Endometrial microvascular endothelial cells (primary cell): ENCODE measurements around the gene CCL14. TPM values are rescaled to one million over a fixed set of nuclear protein-coding genes. Genes with fewer than 3 reads are reported as not detected.
"Not testable (repeated sequence)": the region's sequence is repeated elsewhere in the genome, so short reads cannot be mapped to it uniquely, and the experiment has no call there.

ENCODE experiments used
- in situ Hi-C: cut with HindIII; loops from 2 replicates; pipeline ENCODE4 v1.10.0; 2017; ENCODE audit warnings: low sequenced_read_pairs, low pct_unique_long_range_greater_than_20kb; ENCODE audit errors: inconsistent ontology term
- total RNA-seq: library from RNA; depleted of rRNA; stranded (reverse); fragments of >200 nt; gene quantifications from one replicate; pipeline ENCODE4 v1.2.3, GENCODE V29; 2015; ENCODE audit errors: inconsistent ontology term

The CCL14 gene
- 0.93 TPM for total RNA-seq

DNA sequence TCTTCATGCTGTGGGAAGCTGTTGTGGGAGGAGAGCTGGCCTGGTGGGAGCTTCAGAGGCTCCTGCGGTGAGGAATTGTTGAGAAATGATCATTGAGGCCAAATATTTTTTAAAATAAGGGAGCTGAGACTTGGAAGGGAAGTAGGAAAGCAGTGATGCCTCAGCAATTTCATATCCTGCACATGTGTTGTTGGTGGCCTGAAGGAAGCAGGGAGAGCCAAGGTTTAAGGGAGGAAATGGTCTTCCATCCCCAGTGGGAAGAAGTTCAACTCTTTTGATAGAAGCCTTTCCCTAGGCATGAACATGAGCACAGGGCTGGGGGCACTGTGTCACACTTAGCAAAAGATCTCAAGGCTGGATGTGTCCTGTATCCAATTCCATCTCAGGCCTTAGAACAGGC, at the start of gene CCL14:
TSS of gene CCL14 (minus strand) at position 87 of the 400 bp plus-strand sequence. CDS start at position 7, 80 bp downstream.
- in situ Hi-C loops = no loop called here

DNA sequence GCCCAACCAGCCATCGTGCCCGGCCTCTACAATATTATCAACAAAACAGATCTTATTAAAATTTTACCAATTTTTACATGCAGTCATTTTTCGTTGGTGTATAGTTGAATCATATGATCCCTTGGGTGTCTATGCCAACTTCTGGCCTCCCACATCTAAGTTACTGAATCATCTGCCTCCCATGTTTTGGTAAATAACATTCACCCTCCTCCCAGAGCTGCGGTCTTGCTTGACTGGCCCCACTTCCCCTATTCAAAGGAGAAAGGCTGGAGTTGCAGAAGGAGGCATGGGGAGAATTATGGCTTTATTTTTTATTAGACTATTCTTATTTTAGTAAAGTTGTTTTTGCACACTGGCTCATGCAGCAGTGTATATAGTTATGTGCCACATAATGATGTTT, 49.7 kb upstream of the CCL14 start:
- in situ Hi-C loops = no loop called here

DNA sequence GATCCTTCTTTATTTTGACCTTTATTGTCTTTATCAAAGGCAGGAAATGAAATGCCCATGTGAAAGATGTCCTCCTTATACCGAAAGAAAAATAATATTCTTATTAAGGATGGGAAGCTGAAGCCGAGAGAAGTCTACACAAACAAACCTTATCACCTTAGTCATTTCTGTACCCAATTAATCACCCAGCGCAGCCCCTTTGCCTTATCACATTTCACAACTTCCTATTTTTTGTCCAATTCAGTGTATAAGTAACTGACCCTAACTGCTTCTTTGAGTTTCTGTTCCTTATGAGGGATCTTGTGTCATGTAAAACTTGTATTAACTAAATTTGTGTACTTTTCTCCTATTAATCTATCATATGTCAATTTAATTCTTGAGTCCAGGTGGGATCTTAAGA, 47.6 kb upstream of the CCL14 start:
- in situ Hi-C loops = no loop called here

DNA sequence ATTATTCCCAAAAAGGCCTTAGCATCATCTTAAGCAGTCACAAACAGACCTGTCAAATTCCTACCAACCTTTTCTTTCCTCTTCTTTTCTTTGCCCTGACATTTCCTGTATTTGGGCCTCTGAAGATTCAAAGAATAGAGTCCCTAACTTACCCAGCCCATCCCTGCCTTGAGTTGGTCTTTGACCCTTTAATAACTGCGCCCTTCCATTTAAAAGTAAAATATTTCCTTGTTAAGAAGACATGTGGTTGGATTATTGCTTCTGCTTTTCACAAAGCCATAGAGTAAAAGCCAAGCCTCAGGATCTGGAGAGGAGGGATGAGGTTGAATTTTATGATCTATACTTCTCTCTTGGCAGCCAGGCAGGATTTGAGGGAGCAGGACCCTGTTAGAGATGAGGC, 44.4 kb upstream of the CCL14 start:
- in situ Hi-C loops = no loop called here

DNA sequence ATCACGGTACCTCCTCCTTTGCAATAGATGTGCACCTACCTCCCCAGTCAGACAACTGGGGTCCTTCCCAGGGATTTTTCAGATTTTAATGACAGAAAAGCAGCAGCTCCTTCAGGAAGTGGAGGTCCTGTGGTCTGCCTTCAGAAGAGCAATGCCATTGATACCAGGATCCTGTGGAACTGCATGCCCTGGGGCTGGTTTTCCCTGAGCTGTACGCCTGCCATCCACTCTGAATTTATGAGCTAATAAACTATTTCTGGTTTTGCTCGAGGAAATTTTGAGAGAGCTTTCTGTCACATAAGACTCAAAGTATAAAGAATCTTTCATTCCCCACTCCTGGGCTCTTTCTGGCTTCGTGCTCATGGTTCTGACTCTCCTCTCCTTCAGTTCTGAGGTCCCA, 41.2 kb upstream of the CCL14 start:
- in situ Hi-C loops = no loop called here

DNA sequence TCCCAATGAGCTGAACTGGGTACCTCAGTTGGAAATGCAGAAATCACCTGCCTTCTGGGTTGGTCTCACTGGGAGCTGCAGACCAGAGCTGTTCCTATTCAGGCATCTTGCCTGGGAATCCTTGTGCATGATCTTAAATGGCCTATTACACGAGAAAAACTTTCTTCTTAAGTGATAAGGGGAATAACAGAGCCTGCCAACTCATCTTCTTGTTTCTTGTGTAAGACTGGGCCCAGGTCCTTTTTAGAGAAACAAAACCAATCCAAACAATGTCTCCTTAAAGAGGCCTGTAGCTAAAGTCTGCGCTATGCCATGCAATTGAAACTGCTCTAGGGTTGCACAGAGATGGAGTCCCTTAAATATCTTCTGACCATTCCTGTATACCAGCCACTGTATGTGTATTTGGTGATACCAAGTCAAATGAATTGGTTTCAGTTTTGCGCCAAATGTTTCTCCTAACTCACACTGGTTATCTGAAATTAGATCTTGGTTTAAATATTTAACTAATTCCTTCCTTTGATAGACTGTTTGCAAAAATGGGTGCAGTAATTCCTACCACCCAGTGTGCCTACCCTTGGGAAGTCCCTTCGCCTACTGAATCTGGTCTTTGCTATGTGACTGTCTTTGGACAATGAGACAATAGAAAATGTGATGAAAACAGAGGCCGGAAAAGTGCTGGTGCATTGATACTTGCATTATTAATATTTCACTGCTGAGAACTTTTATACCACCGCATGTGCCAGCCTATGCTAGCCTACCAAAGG, 37.8 kb upstream of the CCL14 start:
- in situ Hi-C loops = no loop called here

DNA sequence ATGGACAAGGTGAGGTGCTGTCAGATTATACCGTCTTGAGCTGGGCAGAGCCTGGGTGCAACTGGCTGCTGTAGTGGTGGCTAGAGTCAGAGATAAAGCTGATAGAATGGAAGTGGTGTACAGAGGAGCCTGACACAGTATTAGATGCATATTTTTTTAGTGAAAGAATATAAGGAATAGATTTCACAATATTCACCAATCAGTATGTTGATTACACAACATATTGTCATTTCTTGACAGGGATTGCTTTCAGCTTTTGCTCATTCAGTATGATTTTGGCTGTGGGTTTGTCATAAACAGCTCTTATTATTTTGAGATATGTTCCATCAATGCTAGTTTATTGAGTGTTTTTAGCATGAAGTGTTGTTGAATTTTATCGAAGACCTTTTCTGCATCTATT, 32.9 kb upstream of the CCL14 start:
- in situ Hi-C loops = no loop called here

DNA sequence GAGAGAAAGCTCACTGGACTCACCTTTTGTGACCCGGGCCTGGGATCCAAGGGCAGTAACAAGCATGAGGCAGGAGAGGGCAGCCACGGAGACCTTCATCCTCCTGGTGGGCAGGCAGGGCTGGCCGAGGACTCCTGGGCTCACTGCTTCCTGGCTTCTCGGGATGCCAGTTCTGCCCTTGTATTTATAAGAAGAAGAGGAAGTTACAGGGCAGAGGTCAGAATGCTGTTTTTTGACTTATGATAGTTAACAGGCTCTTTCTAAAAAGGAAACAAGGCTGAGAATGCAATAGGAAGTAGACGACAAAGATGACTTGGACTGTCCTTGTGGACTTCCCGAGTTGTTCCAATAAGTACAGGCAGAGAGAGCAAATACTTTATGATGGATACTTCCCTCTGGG, 31.3 kb upstream of the CCL14 start, which contains the start of gene CCL23:
TSS of gene CCL23 (minus strand) at position 174 of the 400 bp plus-strand sequence. CDS start at position 99, 75 bp downstream.
- in situ Hi-C loops = no loop called here

DNA sequence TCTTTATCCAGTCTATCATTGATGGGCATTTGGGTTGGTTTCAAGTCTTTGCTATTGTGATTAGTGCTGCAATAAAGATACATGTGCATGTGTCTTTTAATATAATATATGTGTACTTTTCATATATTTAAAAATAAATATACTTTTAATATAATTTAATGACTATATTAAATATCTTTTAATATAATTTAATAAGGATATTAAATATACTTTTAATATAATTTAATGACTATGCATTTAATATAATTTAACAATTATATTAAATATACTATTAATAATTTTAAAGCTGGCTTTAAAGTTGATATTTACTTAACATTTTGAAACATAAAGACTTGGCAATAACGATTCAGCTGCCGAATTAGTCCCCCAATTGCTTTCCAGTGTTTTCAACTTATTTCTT, 30.0 kb upstream of the CCL14 start:
- in situ Hi-C loops = no loop called here

DNA sequence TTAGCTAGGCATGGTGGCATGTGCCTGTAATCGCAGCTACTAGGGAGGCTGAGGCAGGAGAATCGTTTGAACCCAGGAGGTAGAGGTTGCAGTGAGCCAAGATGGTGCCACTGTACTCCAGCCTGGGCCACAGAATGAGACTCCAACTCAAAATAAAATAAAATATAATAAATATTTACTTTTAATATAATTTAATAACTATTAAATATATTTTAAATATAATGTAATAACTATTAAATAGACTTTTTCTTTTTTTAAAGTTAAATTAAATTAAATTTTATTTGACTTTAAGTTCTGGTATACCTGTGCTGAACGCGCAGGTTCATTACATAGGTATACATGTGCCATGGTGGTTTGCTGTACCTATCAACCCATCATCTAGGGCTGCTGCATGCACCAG, 29.4 kb upstream of the CCL14 start:
- in situ Hi-C loops = not testable (repeated sequence)

DNA sequence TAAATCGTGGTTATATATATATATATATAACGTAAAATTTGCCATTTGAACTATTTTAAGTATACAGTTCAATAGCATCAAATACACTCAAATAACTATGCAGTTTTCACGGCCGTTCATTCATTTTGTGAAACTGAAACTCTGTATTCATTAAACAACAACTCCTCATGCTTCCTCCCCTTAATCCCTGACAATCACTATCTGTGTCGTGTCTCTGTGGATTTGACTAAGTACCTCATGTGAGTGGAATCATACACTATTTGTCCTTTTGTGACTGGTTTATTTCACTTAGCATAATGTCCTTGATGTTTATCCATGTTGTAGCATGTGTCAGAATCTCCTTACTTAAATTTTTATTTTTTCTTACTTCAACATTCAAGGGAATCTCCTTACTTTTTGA, 28.4 kb upstream of the CCL14 start:
- in situ Hi-C loops = no loop called here

DNA sequence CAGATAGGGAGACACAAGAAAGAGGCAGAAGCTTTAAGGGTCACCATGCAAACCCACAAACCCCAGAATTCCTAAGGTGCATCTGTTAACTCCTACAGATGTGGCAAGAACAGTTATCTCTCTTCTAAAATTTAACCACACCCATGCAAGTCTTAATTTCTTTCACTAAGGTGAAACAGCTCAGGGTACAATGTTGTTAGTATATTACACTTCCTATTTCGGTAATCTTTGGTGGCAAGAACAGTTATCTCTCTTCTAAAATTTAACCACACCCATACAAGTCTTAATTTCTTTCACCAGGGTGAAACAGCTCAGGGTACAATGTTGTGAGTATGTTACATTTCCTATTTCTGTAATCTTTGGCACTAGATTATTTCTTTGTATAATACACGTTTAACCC, 24.7 kb upstream of the CCL14 start:
- in situ Hi-C loops = no loop called here

DNA sequence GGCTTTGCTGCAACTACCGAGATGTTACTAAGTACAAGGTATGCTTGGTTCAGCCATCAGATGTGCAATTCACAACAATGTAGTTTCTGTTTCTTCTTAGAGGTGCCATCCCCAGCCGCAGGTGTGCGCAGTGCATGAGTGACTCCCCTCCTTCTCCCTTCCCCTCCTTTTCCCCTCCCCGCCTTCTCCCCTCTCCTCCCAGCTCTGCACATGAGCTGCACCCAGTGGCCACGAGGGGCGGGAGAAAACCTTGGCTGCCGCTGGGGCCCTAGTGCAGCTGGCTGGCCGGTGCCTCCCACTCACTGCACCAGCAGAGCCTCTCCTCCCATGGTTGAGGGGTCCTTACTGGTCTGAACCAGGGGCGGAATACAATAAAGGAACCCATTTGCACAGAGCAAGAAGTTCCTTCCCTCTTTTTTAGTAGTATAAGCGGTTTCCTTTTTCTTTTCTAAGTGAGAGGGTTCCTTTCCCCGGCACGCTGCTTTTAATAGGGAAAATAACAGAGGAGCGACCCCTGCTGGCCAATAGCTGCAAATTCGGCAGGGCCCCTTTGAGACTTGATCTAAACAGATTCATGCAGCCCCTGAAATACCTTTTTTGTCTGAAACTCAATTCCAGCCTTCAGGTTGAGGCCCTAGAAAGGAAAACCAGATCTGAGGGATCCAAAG, 22.6 kb upstream of the CCL14 start:
- in situ Hi-C loops = no loop called here

DNA sequence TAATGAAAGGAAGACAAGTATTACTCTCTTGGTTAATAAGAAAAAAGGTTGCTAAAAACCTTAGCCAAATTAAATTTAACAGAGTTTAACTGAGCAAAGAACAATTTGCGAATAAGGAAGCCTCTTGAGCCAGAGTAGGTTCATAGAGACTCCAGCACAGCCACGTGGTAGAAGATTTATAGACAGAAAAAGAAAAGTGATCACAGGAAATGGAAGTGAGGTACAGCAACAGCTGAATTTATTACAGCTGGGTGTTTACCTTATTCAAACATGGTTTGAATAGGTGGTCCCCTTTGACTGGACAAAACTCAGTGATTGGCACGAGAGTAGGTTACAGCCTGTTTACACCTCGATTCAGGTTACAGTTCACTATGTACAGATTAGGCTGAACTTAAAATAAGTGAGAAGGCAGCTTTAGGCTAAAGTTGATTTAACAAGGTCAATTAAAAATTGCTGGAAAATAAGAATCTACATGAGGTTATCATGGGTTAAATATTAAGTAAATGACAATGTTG, 18.1 kb upstream of the CCL14 start:
- in situ Hi-C loops = no loop called here

DNA sequence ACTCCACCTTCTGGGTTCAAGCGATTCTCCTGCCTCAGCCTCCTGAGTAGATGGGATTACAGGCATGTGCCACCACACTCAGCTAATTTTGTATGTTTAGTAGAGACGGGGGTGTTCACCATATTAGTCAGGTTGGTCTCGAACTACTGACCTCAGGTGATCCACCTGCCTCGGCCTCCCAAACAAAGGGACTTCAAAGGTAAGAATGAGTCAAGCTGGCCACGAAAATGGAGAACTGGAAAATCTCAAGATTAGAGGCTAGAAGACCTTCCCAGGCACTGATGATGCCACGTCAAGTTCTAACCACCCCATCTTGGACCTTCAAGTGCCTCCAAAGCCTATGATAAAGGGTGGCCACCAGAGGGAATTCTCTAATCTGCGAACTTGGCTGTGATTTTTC, 16.1 kb upstream of the CCL14 start:
- in situ Hi-C loops = no loop called here

DNA sequence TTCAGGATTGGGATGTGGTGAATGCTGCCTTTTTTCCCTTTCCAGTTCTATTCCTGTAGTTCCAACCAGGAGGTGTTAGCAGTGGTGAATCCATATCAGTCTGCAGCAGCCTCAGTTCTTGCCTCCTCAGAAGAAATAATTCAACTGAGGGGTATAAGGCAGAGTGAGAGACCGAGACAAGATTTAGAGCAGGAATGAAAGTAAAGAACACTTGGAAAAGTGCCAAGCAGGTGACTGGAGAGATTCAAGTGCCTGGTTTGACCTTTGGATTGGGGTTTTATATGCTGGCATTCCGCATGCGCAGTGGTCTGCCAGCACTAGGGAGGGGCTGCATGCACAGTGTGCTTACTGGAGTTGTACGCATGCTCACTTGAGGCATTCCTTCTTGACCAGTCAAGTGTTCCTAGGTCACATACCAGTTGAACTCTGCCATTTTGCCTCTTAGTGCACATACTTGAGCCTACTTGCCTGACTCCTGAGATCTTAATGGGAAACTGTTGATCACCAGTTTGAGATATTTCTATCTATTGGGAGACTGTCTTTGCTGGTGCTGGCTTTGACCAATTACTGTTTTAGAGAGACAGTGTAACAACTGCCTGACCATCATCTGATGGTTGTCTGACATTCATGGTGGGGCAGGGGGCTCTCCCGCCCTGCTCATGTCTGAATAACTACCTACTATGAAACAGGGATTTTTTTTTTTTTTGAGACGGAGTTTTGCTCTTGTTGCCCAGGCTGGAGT, 15.5 kb upstream of the CCL14 start:
- in situ Hi-C loops = no loop called here

DNA sequence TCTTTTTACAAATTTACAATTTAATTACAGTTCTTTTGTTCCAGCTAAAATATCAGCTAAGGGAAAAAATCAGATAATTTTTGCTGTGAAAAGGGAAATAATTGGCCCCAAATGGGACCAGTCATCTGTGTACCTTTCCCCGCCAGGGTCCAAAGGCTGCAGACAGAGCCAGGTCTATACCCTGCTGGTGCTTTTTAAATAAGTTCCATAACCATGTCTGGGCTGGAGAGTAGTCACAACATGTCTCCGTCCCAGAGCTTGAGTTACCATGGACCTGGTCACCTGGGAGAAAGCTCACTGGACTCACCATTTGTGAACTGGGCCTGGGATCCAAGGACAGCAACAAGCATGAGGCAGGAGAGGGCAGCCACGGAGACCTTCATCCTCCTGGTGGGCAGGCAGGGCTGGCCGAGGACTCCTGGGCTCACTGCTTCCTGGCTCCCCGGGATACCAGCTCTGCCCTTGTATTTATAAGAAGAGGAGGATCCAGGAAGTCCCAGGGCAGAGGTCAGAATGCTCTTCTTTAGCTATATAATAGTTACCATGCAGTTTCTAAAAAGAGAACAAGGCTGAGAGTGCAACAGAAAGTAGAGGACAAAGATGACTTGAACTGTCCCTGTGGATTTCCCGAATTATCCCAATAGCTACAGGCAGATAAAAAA, 14.7 kb upstream of the CCL14 start, which contains the start of gene CCL15:
TSS of gene CCL15 (minus strand) at position 444 of the 662 bp plus-strand sequence. CDS start at position 383, 61 bp downstream.
- in situ Hi-C loops = no loop called here

DNA sequence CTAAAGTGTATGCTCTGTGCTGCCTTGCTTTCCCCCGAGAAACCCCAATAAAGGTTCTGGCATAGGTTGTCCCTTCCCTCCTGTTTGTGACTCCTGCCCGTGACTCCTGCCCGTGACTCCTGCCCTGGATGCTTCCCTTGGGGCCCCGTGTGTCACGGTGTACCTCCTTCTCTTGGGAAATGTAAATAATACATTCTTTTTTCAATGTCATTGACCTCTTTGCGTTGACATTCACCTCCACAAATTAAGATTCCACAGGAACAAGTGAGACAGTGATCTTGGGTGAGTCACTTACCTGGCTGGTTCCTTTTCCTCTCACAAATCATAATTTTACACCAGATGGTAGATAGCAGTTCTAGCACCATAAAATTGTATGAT, 14.2 kb upstream of the CCL14 start:
- in situ Hi-C loops = no loop called here

DNA sequence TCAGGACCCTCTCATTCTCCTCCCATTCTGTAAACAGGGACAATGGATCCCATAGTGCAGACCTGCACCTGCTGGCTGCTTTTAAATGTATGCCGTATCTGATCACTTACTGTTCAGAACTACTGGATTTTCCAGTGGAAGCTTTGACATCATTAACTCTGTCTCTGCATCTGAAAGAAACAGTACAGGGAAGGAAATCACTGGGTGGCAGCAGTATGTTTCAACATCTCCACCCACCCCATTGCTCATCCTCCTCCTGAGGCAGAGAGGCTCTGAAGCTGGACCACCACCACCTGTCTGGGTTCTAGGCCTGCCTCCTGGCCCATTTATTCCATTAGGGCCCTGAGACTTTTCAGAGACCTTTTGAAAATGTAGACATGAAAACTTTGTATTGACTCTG, 12.2 kb upstream of the CCL14 start:
- in situ Hi-C loops = no loop called here
